Ishikawa (cell line): Measurements from ENCODE around the gene CARD8.

Experiments
- EP300 ChIP-seq: IDR thresholded peaks from 2 replicates; pipeline ENCODE4 v1.6.1; 2012; ENCODE audit warnings: borderline replicate concordance
- FOXM1 ChIP-seq: IDR thresholded peaks from 2 replicates; pipeline ENCODE4 v1.6.1; 2012; ENCODE audit warnings: low read depth, borderline replicate concordance
- MAX ChIP-seq: IDR thresholded peaks from 2 replicates; pipeline ENCODE4 v1.6.1; 2012
- NFIC ChIP-seq: IDR thresholded peaks from 2 replicates; pipeline ENCODE4 v1.6.1; 2012
- RAD21 ChIP-seq: IDR thresholded peaks from 2 replicates; pipeline ENCODE4 v1.6.1; 2012; ENCODE audit warnings: low read depth
- TCF12 ChIP-seq: IDR thresholded peaks from 2 replicates; pipeline ENCODE4 v1.6.1; 2012; ENCODE audit warnings: low read depth
- YY1 ChIP-seq: IDR thresholded peaks from 2 replicates; pipeline ENCODE4 v1.6.1; 2012; ENCODE audit warnings: low read depth
- TF ChIP-seq, protein P1 (sequence below): IDR thresholded peaks from 2 replicates; pipeline ENCODE4 v1.6.1; 2012

DNA sequence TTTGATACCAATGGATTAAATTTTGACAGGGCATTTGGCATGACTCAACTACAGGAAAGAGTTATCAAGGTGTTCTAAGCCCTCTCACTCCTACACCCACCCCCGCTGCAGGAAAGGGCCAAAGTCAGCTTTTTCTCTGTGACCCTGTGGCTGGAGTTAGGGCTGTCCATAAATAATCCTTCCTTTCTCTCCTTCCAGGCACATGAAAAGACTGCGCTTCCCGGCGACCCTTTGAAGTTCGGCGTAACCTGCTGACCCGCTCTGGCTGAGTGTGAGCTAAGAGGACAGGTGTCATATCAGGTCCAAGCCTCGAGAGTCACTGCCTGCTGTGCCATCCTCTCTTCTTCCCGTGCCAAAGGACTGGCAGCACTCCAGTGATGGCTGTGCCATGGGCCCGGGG is 39.7 kb upstream of the CARD8 start:
- no peak for TF ChIP-seq RAD21
- TF ChIP-seq EP300 = no peak
- TF ChIP-seq NFIC = no peak
- TF ChIP-seq TCF12 = no peak
- TF ChIP-seq YY1 = no peak
- no peak for TF ChIP-seq FOXM1
- no peak for TF ChIP-seq MAX
- TF ChIP-seq, protein P1, sequence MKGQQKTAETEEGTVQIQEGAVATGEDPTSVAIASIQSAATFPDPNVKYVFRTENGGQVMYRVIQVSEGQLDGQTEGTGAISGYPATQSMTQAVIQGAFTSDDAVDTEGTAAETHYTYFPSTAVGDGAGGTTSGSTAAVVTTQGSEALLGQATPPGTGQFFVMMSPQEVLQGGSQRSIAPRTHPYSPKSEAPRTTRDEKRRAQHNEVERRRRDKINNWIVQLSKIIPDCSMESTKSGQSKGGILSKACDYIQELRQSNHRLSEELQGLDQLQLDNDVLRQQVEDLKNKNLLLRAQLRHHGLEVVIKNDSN = no peak
